Adrenal gland (tissue), 12 donors: ENCODE results near the gene DHFR2. TPM values are rescaled to one million over a fixed set of nuclear protein-coding genes. Genes with fewer than 3 reads are reported as not detected.

Source experiments
- DNase-seq, 7 donors: peaks; one replicate each; pipeline ENCODE4 v3.0.0-alpha.2; 2019 to 2020
- H3K27ac ChIP-seq, 5 donors: fragments of 200-600 bp; sonication (generic) in 4 of 5; 1 replicate in 3 of 5; 2 replicates in 2 of 5; pipeline versions ENCODE4 v1.5.1 to v1.8.0; 2016 to 2020; ENCODE audit warnings: mild to moderate bottlenecking in 1 of 5
- H3K27me3 ChIP-seq: fragments of 200-600 bp; 2 replicates; pipeline ENCODE4 v1.8.0; 2021
- H3K36me3 ChIP-seq, 2 donors: fragments of 200-600 bp; replicated peaks in 1 of 2; 1 replicate in 1 of 2; 2 replicates in 1 of 2; pipeline versions ENCODE4 v1.5.1 to v1.8.0; 2018 to 2022
- H3K4me1 ChIP-seq, 2 donors: fragments of 200-600 bp; replicated peaks in 1 of 2; 1 replicate in 1 of 2; 2 replicates in 1 of 2; pipeline versions ENCODE4 v1.5.1 to v1.8.0; 2018 to 2021
- H3K4me3 ChIP-seq, 4 donors: fragments of 200-600 bp; sonication (generic) in 3 of 4; one replicate each; pipeline ENCODE4 v1.5.1; 2016 to 2018
- H3K9me3 ChIP-seq, 3 donors: fragments of 200-600 bp; sonication (generic) in 1 of 3; replicated peaks in 1 of 3; 1 replicate in 2 of 3; 2 replicates in 1 of 3; pipeline versions ENCODE4 v1.5.1 to v1.8.0; 2016 to 2021
- POLR2A ChIP-seq, 2 donors: fragments of 450-650 bp; IDR thresholded peaks; one replicate each; pipeline ENCODE4 v1.6.1; 2017; ENCODE audit warnings: antibody characterized with exemption in 2 of 2, mild to moderate bottlenecking in 2 of 2, moderate library complexity in 1 of 2
- WGBS, 4 donors: extraction: QIAGEN DNeasy Blood & Tissue Kit in 2 of 4; methylation state at CpG; one replicate each; pipeline versions ENCODE4 v1.1.5 to v1.1.7; 2013 to 2017; 5-methylcytosine and 5-hydroxymethylcytosine counted together
- intact Hi-C, 2 donors: fragments of 100-400 bp; cut with DNase I; formaldehyde crosslinking; loops; one replicate each; pipeline versions ENCODE4 v1.14.1 to v1.15.0; 2022 to 2023
- polyA plus RNA-seq, 3 donors: library from polyadenylated mRNA; stranded (reverse); fragments of 200-250 nt in 2 of 3; fragments of 350-450 nt in 1 of 3; fragmentation: Illumina TruSeq in 1 of 3; extraction: RNeasy Lipid Tissue Mini Kit (QIAGEN cat#74804) in 1 of 3; gene quantifications; one replicate each; pipeline ENCODE4 v1.2.3, GENCODE V29; 2013 to 2014
- total RNA-seq, 9 donors: library from RNA; depleted of rRNA in 4 of 9; stranded (reverse); fragments of >200 nt in 4 of 9; fragments of 120-200 nt in 1 of 9; fragmentation: NEBNext Ultra II Directional in 1 of 9; extraction: Animal tissue kit (Norgen Biotek cat#: 25700) in 1 of 9; gene quantifications; one replicate each; pipeline versions ENCODE4 v1.1.0 to v1.2.4, GENCODE V29; 2013 to 2023
- TF ChIP-seq, protein P1 (sequence below), 6 experiments: fragments of 450-650 bp in 4 of 6; fragments of 200-600 bp in 2 of 6; sonication (generic) in 1 of 6; IDR thresholded peaks; 1 replicate in 5 of 6; 2 replicates in 1 of 6; pipeline versions ENCODE4 v1.5.1 to v1.8.0; 2016 to 2021; ENCODE audit warnings: antibody characterized with exemption in 6 of 6, mild to moderate bottlenecking in 2 of 6, moderate library complexity in 1 of 6
- donor health status: healthy with polysubstance abuse.
- donor health status: Bipolar disorder and iron deficiency.
- donor health status: DM: yes; HTN: yes; CAD: no.
- donor health status: DM: no; HTN: no; CAD: no.
- donor health status: DM: no; HTN: no; CAD: no.
- donor health status: DM: yes; HTN: yes; CAD: no.

Gene DHFR2
- total and polyA plus RNA-seq, 12 donors = 2.3 to 12.3 (median 7.2) TPM

DNA sequence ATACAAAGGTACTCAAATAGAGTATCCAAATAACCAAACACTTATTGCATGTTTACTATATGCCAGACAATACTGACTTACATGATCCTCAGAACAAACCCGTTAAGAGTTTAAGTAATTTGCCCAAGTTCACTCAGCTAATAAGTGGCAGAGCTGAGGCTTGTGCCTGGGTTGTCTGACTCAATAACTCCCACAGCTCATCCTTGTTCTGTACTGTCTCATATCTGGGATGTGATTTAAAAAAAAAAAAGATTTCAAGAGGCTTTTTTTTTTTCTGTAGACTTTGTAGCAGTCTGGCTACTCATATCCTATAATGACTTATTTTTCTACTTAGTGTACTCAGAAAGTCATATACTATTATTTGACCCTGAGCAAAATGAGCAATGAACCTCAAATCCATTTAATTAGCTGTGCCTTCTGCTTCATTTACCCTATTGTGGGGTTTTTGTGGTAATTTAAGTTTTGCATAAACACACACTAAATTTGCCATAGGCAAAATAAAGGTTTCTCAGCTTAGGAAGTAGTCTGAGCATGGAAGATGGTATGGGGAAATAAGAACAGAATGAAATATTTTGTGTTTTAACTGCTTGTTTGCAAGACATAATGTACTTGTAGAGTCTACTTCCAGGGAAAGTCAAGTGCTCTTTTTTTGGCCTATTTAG lies 3.2 kb upstream of the DHFR2 start:
- DNase-seq = no peak
- H3K9me3 ChIP-seq = no peaks in the 10 kb centered on the region
- H3K27me3 ChIP-seq = no peaks in the 10 kb centered on the region
- H3K4me3 ChIP-seq = no peak overlapping the region
- 83 to 94% (median 90%) methylated on average over 1 of the region's 1 CpG for WGBS, 4 donors
- intact Hi-C loops = loop anchor here (10.0 kb wide), 1 partner anchor 61 kb away; no protein-coding TSS in a partner anchor
- no peaks in the 10 kb centered on the region for H3K36me3 ChIP-seq
- TF ChIP-seq POLR2A (IDR thresholded peaks at IDR 0.05) = no peak
- TF ChIP-seq, protein P1, sequence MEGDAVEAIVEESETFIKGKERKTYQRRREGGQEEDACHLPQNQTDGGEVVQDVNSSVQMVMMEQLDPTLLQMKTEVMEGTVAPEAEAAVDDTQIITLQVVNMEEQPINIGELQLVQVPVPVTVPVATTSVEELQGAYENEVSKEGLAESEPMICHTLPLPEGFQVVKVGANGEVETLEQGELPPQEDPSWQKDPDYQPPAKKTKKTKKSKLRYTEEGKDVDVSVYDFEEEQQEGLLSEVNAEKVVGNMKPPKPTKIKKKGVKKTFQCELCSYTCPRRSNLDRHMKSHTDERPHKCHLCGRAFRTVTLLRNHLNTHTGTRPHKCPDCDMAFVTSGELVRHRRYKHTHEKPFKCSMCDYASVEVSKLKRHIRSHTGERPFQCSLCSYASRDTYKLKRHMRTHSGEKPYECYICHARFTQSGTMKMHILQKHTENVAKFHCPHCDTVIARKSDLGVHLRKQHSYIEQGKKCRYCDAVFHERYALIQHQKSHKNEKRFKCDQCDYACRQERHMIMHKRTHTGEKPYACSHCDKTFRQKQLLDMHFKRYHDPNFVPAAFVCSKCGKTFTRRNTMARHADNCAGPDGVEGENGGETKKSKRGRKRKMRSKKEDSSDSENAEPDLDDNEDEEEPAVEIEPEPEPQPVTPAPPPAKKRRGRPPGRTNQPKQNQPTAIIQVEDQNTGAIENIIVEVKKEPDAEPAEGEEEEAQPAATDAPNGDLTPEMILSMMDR (IDR thresholded peaks at IDR 0.05) = no peak
- no peak overlapping the region for H3K27ac ChIP-seq
- H3K4me1 ChIP-seq = peaks cover 13 to 20% of the 10 kb centered on the region in 2 donors

- H3K9me3 ChIP-seq = no peaks in the 10 kb centered on the region
- H3K4me1 ChIP-seq = peaks cover 13 to 20% of the 10 kb centered on the region in 2 donors
- no peak for DNase-seq
- WGBS, 4 donors = 73 to 92% (median 74%) methylated on average over 1 of the region's 1 CpG
- intact Hi-C loops = loop anchor here (10.0 kb wide), 1 partner anchor 60 kb away; no protein-coding TSS in a partner anchor
- H3K36me3 ChIP-seq = no peaks in the 10 kb centered on the region
- no peaks in the 10 kb centered on the region for H3K27me3 ChIP-seq
- no peak overlapping the region for H3K4me3 ChIP-seq
- TF ChIP-seq, protein P1 (IDR thresholded peaks at IDR 0.05) = no peak
- no peak for TF ChIP-seq POLR2A (IDR thresholded peaks at IDR 0.05)
- H3K27ac ChIP-seq = no peak overlapping the region
Observed at GRCh38 chr3:94065122-94065521, 2.4 kb upstream of the DHFR2 start.

DNA sequence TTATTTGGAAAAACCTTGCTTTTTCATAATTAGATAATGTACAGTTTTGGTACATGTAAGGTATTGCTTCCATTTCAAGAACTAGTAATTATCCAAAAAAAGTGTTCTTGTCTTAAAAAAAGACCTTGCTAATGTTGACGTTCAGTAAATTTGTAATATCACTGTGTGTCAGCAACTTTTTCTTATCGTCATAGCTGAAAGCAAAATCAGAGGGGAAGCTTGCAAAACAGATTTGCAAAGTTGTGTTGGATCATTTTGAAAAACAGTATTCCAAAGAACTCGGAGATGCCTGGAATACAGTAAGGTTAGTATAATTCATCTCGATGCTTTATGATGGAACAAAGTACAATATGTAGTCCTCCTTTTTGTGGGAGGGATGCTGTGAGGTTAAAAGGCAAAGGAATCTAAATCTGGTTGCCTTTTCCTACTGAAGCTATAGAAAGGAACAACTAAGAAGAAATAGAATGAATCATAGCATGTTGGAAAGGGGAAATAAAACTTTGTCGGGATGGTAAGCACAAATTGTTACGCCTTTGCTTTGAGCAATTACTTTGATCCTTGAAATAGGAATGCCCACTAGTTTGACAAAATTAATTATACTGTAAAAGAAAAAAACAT lies 1.6 kb upstream of the DHFR2 start:
- H3K4me3 ChIP-seq = no peak overlapping the region
- intact Hi-C loops = loop anchor here (10.0 kb wide), 1 partner anchor 60 kb away; no protein-coding TSS in a partner anchor
- DNase-seq = no peak
- H3K36me3 ChIP-seq = no peaks in the 10 kb centered on the region
- H3K9me3 ChIP-seq = no peaks in the 10 kb centered on the region
- H3K27ac ChIP-seq = peak overlapping the region in 2 of 5 donors; percentile 44 to 92
- WGBS, 4 donors = 68 to 74% (median 72%) methylated on average over 6 of the region's 6 CpGs
- peaks cover 12 to 20% of the 10 kb centered on the region in 2 donors for H3K4me1 ChIP-seq
- no peaks in the 10 kb centered on the region for H3K27me3 ChIP-seq
- no peak for TF ChIP-seq POLR2A (IDR thresholded peaks at IDR 0.05)
- TF ChIP-seq, protein P1 (IDR thresholded peaks at IDR 0.05) = no peak

DNA sequence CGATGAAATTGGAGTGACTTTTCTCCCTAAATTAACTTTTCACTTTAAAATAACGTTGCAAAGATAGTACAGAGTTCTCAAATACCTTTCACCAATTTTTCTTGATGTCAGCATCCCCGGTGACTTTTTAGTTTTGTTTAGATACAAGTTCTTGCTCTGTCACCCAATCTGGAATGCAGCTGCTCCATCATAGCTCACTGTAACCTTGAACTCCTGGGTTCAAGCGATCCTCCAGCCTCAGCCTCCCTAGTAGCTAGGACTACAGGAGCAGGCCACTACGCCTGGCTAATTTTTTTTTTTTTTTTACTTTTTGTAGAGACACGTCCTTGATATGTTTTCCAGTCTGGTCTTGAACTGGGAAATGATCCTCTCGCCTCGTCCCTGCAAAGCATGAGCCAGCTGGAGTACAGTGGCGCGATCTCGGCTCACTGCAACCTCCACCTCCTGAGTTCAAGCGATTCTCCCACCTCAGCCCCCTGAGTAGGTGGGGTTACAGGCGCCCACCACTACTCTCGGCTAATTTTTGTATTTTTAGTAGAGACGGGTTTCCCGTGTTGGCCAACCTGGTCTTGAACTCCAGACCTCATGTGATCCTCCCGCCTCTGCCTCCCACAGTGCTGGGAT lies 892 bp upstream of the DHFR2 start:
- intact Hi-C loops = loop anchor here (10.0 kb wide), 1 partner anchor 59 kb away; no protein-coding TSS in a partner anchor
- H3K36me3 ChIP-seq = no peaks in the 10 kb centered on the region
- 41 to 48% (median 46%) methylated on average over 17 of the region's 17 CpGs for WGBS, 4 donors

More for the DNA sequence above, 892 bp upstream of the DHFR2 start:
- H3K9me3 ChIP-seq = no peaks in the 10 kb centered on the region
- TF ChIP-seq POLR2A (IDR thresholded peaks at IDR 0.05) = no peak
- H3K4me3 ChIP-seq = peak overlapping the region; percentile 19 to 89 (median 67)
- H3K27ac ChIP-seq = peak overlapping the region; percentile 66 to 94 (median 91)
- H3K27me3 ChIP-seq = no peaks in the 10 kb centered on the region
- peaks cover 8 to 20% of the 10 kb centered on the region in 2 donors for H3K4me1 ChIP-seq
- peak in 2 of 7 donors; percentile 11 to 33 for DNase-seq
